ENCODE data around the gene LOC101059915.
"Not testable (repeated sequence)": the region's sequence is repeated elsewhere in the genome, so short reads cannot be mapped to it uniquely, and the experiment has no call there.

LOC101059915 gene

DNA sequence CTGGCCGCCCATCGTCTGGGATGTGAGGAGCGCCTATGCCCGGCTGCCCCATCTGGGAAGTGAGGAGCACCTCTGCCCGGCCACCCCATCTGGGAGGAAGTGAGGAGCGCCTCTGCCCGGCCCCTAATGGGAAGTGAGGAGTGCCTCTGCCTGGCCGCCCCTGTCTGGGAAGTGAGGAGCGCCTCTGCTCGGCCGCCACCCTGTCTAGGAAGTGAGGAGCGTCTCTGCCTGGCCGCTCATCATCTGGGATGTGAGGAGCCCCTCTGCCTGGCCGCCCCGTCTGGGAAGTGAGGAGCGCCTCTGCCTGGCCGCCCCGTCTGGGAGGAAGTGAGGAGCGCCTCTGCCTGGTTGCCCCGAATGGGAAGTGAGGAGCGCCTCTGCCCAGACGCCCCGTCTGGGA lies 8.3 kb downstream of the LOC101059915 start:
- not testable (repeated sequence) for DNase-seq (ENCODE audit: low read depth in 3 of 3)

DNA sequence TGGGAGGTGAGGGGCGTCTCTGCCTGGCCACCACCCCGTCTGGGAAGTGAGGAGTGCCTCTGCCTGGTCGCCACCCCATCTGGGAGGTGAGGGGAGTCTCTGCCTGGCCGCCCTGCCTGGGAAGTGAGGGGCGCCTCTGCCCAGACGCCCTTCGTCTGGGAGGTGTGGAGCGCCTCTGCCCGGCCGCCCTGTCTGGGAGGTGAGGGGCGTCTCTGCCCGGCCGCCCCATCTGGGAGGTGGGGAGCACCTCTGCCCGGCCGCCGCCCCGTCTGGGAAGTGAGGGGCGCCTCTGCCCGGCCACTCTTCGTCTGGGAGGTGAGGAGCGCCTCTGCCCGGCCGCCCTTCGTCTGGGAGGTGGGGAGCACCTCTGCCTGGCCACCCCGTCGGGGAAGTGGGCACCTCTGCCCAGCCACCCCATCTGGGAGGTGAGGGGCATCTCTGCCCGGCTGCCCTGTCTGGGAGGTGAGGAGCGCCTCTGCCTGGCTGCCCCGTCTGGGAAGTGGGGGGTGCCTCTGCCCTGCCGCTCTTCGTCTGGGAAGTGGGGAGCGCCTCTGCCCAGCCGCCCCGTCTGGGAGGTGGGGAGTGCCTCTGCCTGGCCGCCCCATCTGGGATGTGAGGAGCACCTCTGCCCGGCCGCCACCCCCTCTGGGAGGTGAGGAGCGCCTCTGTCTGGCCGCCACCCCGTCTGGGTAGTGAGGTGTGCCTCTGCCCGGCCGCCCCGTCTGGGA lies 8.9 kb downstream of the LOC101059915 start:
- DNase-seq (ENCODE audit: low read depth in 3 of 3): not testable (repeated sequence)

DNA sequence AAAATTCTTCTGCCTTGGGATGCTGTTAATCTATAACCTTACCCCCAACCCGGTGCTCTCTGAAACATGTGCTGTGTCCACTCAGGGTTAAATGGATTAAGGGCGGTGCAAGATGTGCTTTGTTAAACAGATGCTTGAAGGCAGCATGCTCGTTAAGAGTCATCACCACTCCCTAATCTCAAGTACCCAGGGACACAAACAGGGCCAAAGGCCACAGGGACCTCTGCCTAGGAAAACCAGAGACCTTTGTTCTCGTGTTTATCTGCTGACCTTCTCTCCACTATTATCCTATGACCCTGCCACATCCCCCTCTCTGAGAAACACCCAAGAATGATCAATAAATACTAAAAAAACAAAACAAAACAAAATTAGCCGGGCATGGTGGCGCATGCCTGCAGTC lies 9.8 kb downstream of the LOC101059915 start:
- DNase-seq (ENCODE audit: low read depth in 3 of 3): not testable (repeated sequence)

DNA sequence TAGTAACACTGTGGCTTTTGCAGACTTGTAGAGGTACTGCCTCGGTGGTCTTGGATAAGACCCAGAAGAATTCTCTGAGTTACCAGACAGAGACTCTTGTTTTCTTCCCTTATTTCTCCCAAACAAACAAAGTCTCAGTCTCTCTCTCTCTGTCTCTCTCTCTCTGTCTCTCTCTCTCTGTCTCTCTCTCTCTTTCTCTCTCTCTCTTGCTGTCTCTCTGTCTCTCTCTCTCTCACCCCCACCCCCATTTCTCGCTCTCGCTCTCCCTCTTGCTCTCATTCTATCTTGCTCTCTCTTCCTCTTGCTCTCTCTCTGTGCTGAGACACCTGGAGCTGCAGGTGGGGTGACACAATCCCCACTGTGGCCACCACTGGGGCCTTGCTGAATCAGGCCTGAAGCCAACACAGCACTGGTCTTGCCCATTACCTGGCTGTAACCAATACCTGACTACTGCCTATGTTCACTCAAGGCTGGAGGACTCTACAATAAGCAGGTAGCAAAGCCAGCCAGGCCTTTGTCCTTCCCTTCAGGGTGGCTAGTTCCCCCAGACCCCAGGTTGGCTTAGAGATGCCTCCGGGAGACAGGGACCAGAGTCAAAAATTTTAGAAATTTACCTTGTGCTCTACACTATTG lies 12.3 kb downstream of the LOC101059915 start:
- no peak for DNase-seq (ENCODE audit: low read depth in 3 of 3)

DNA sequence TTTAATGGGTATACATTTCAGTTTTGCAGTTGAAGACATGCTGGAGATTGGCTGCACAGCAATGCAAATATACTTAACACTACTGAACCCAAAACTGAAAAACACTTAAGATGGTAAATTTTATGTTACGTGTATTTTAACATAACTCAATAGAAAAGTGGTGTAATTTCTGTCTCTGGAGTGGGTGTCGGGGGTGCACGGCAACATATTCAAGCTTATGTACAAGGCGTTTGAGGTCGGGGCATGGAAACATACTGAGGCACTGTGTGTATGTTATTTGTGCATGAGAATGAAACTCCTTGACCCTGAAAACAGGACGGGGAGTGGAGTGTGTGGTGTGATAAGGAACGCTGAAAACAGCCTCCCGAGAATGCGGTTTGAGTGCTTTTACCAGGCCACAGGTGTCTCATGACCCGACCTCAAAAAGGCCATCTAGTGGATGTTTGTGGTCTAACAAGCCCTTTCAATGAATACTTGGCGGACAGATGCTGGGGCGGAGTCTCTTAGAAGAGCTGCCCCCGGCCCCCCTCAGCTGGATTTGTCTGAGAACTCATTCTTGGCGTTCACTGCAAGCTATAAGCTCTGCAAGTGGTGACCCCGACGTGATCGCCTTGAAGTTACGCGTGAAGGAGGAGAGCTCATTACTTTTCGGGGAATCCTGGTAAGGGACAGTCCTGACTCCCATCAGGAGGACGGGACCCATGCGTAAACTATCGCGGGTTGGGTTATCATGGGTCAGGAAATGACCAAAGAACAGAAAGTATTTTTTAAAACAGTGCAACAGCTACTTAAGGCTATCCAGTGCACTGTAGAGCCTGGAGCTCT lies 29.5 kb downstream of the LOC101059915 start:
- not testable (repeated sequence) for DNase-seq (ENCODE audit: low read depth in 3 of 3)

DNA sequence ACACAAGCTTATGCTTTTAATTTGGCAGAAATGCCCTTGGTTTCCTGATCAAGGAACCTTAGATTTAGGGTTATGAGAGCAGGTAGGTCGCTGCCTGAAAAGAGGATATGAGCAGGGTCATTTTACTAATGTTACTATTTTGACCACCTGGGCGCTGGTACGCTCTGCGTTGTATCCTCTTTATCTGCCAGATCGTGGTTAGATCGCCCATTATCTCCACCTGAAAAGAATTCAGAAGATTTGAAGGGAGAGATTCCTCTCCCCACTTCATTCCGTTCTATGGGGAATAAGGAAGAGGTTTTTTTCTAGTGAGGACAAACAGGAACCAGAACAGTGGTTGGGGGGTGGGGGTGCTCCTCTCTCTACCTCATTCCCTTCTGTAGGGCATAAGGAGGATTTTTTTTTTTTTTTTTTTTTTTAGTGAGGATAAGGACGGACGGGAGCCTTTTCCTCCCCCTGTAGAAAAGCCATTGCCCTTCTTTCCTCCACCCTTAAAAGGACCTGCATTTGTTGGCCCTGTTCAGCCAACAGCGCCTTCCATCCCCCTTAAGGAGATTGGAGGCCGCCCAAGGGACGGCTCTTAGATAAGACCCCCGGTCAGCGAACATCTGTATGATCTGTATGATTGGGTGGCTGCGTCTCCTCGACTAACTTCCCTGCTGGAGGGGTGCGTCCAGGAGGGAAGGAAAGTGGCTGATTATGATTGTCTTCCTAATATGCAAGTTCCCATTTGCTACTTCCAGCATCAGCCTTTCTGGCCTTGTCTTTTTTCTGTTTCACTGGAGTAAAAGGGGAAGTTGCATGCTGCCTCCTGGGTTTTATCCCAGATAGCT lies 30.3 kb downstream of the LOC101059915 start:
- DNase-seq (ENCODE audit: low read depth in 3 of 3): not testable (repeated sequence)

DNA sequence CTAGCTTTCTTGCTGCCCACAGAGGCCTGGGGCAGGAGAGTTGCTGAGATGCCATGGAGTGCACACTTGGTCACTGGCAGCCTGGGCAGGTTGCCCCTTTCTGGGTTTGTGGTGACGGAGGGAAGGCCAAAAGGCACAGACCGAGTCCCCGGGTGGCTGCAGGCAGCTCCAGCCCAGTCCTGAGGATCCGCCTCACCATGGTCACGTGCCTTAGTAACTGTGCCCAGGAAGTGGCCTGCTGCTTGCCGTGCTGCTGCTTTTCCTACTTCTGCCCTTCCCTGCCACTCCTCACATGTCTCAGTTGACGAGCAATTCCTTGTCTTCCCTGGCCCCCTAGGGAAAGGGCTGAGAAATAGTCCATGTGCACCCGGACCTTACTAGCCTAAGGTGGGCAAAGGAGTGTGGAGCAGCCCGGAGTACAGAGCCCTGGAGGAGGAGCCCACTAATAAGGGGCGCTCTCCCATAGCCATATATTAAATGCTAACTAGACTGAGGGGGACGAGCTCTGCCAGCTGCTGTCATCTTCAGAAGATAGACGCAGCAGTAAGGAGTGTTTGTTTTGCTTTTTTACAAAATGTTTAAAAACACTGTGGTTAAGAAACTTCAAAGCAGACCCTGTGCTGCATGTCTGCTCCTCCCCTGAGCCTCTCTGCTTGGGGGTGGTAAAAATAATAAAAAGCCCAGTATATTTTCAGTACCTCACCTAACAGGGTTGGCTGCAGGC lies 31.1 kb downstream of the LOC101059915 start:
- not testable (repeated sequence) for DNase-seq (ENCODE audit: low read depth in 3 of 3)

DNA sequence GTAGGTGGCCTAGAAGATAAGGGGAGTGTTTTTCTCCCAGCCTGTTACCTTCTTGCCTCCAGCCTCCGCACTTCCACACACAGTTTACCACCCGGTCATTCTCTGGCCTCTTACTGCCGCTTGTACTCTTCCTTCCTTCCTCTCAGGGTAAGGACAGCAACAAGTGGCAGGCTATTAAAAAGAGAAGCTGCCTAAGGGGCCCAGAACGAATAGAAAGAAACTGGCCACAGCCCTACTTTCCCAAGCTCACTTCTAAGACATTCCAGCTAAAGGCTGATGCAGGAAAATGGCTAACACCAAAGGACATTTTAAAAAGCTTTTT lies 31.6 kb downstream of the LOC101059915 start:
- DNase-seq (ENCODE audit: low read depth in 3 of 3): not testable (repeated sequence)

DNA sequence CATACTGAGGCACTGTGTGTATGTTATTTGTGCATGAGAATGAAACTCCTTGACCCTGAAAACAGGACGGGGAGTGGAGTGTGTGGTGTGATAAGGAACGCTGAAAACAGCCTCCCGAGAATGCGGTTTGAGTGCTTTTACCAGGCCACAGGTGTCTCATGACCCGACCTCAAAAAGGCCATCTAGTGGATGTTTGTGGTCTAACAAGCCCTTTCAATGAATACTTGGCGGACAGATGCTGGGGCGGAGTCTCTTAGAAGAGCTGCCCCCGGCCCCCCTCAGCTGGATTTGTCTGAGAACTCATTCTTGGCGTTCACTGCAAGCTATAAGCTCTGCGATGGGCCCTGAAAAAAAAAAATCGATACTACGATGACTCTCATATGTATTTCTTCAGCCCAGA lies 35.5 kb downstream of the LOC101059915 start:
- not testable (repeated sequence) for DNase-seq (ENCODE audit: low read depth in 3 of 3)

DNA sequence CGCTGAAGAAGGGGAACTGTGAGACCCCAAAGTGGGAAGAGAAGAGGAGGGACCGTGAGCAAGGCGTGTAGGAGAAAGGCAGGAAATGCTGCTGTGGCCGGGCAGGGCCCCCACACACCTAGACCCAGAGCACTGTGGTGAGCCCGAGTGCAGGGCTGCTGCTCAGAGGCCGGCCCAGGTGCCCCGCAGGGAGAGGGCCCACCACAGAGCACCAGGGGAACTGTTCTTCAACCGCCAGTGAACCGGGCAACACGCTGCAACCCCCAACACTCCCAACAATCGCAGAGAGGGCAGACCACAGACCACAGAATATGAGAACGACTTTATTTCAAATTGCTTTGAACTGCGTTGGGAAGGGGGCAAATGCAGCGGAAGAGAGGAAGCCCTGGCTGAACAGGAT lies 46.7 kb downstream of the LOC101059915 start:
- DNase-seq (ENCODE audit: low read depth in 3 of 3): not testable (repeated sequence)

DNA sequence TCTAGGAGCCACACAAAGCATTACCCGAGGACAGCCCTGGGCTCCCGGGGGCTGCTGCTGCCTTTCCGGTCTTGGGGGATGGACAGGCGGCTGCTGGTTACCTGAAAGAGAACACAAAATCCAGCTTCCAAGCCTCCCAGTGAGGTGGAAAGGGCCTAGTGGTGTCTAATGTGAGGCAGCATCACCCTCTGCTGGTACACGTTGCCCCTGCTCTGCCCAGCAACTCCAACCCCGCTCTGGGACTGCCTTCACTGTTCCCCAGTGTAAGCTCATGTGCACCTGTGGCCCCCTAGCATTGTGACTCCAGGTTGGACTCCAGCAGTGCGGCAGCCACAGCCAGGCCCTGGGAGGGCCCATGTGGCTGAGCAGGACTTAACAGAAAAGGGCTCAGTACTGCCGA lies 48.2 kb downstream of the LOC101059915 start:
- DNase-seq (ENCODE audit: low read depth in 3 of 3): not testable (repeated sequence)

DNA sequence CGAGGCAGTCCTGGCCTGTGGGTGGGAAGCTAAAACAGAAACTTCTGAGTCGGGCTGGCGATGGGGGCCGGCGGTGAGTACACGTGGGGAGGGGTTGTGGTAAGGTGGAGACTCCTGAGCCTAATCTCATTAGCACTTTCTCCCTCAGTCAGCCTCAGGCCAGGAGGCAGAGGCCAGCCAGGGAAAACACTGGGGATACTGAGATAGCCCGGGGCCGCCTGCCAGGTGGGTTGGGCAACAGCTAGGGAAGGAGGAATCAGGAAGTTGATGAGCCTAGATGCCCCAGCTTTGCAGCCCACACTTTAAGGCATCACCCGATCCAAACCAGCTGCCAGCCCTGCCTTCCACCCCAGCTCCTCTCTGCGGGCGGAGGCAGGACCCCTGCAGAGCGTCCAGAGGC lies 49.0 kb downstream of the LOC101059915 start:
- not testable (repeated sequence) for DNase-seq (ENCODE audit: low read depth in 3 of 3)

DNA sequence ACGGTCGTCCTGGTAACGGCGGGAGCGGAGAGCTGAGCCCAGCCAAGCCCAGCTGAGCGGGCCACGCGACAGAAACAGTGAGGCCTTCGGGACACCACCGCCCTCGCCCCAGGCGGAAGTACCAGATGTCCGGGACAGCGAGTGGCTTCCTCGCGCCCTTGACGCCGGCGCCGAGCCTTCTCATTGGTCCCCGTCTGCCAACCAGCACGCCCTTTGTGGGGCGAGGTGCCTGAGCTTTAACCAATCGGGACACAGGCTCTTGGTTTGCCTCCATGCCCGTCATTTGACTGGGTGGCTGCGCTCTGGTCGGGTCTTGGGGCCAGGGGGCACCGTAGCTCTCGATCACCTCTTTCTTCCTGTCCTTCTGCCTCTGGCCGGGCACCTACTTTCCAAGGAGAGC lies 50.8 kb downstream of the LOC101059915 start, which contains the start of gene CXorf49:
CXorf49 (minus strand) TSS at position 101 of the 400 bp plus-strand sequence. CDS start 134 bp downstream, outside the sequence.
- not testable (repeated sequence) for DNase-seq (ENCODE audit: low read depth in 3 of 3)

DNA sequence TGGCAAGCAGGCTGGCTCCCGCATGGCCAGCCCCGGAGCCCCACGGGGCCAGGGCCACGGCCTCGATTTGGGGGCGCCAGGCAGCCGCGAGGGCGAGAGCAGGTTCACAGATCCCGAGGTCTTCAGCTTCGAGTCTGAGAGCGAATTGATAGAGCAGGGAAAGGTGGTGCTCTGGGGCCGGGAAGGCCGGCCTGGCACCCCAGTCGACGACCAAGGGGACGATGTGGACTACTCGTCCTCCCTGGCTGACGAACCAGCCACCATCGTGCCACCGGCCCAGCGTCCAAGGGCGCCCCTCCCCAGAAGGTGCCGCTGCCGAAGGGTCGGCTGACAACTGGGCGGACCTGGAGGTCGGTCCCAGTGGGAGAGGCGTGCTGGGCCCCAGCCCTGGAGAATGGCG lies 51.8 kb downstream of the LOC101059915 start:
- DNase-seq (ENCODE audit: low read depth in 3 of 3): not testable (repeated sequence)

DNA sequence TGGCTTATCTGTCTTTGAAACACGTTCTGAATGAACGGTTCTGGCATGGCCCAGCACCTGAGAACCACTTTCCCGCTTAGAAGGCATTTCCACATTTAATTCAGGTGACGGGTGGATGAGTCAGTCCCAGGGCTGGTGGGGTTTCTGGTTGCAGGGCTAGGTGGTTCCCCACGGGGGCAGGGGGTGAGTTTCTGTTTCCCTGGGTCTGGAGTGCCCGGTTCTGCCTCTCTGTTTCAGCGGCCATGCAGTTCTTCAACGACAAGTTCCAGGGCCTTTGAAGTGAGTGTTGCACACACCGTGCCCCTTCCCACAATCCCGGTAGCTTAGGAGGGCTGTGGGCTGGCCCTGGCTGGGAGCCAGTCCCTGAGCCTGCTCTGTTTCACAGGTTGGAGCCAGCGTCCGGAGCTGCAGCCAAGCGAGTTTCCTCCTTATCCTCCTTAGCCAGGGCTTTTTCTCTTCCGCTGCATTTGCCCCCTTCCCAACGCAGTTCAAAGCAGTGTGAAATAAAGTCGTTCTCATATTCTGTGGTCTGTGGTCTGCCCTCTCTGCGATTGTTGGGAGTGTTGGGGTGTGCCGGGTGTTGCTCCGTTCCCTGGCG lies 53.0 kb downstream of the LOC101059915 start:
- DNase-seq (ENCODE audit: low read depth in 3 of 3): not testable (repeated sequence)

Data from stimulated activated CD4-positive, alpha-beta T cell treated with anti-CD3 and anti-CD28 coated beads, TNF-alpha, amount 100 ng/mL, for 24 hours (primary cell).